IPS-NIHi7 (cell line): Measurements from ENCODE around the gene FEM1B.

ENCODE experiments used
- DNase-seq: peaks from one replicate; pipeline ENCODE4 v3.0.0; 2012; ENCODE audit warnings: mixed read lengths; ENCODE audit errors: extremely low spot score

FEM1B gene

GRCh38 chr15:68259883-68260282, 17.7 kb upstream of the FEM1B start:
- DNase-seq, result no peak

GRCh38 chr15:68261241-68261640, 16.3 kb upstream of the FEM1B start:
- DNase-seq, result no peak

- no peak for DNase-seq
Measured at GRCh38 chr15:68261980-68262379, 15.6 kb upstream of the FEM1B start.

GRCh38 chr15:68262514-68263356, 14.8 kb upstream of the FEM1B start:
- DNase-seq, result no peak

- DNase-seq, result no peak
Measured at GRCh38 chr15:68264282-68264681, 13.3 kb upstream of the FEM1B start.

GRCh38 chr15:68265081-68265480, 12.5 kb upstream of the FEM1B start:
- no peak for DNase-seq

- no peak for DNase-seq
Measured at GRCh38 chr15:68265674-68266073, 11.9 kb upstream of the FEM1B start.

GRCh38 chr15:68268405-68268804, 9.1 kb upstream of the FEM1B start:
- DNase-seq, result no peak

- peak; percentile 41 for DNase-seq
Measured at GRCh38 chr15:68271854-68272471, 5.6 kb upstream of the FEM1B start.

- no peak for DNase-seq
Measured at GRCh38 chr15:68272721-68273271, 4.7 kb upstream of the FEM1B start.

- no peak for DNase-seq
Measured at GRCh38 chr15:68274201-68274848, 3.2 kb upstream of the FEM1B start.

GRCh38 chr15:68275165-68275746, 2.3 kb upstream of the FEM1B start:
- no peak for DNase-seq

GRCh38 chr15:68276668-68277067, 877 bp upstream of the FEM1B start:
- DNase-seq, result no peak

GRCh38 chr15:68277131-68277602, 378 bp upstream of the FEM1B start:
- peak; percentile 48 for DNase-seq

- no peak for DNase-seq
Measured at GRCh38 chr15:68278345-68278594, 725 bp downstream of the FEM1B start.

- DNase-seq, result no peak
Measured at GRCh38 chr15:68278595-68279405, 1.3 kb downstream of the FEM1B start.

GRCh38 chr15:68279779-68280753, 2.5 kb downstream of the FEM1B start:
- DNase-seq, result no peak

GRCh38 chr15:68281008-68281407, 3.5 kb downstream of the FEM1B start:
- no peak for DNase-seq

GRCh38 chr15:68283401-68283800, 5.9 kb downstream of the FEM1B start:
- no peak for DNase-seq

GRCh38 chr15:68284616-68285258, 7.2 kb downstream of the FEM1B start:
- DNase-seq, result no peak
